ENCODE measurements around the gene NAA11.

Gene NAA11

DNA sequence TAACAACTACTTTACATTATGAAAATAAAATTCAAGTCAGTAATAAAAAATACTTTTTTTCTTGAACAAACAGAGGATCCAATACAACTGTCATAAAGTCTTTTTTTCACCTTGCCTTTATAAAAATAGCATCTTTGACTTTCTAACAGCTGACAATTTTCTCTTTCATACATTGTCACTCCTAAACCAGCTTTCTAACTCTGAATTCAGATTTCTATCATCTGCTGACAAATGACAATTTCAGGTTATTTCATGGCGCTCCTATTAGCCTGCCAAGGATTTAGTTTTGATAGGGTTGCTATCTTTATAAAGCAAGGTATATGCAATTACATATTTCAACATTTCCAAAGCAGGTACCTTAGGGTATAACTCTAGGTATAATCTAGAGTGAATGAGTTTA is 14.6 kb downstream of the NAA11 start:
- no CpG with 5 or more reads among the region's 1 CpG for WGBS
- Histone ChIP-seq H3K4me3 (ENCODE audit: low read length) (no peak overlapping the region), H3K9me3 (ENCODE audit: insufficient read depth, low read depth, low read length) (no peaks in the 10 kb centered on the region), H3K4me1 (ENCODE audit: insufficient read depth, low read length) (no peaks in the 10 kb centered on the region), H3K9ac (ENCODE audit: low read depth, low read length) (no peak overlapping the region), H3K27ac (ENCODE audit: low read depth, low read length) (no peak overlapping the region), H3K27me3 (ENCODE audit: insufficient read depth, low read length) (no peaks in the 10 kb centered on the region), H3K36me3 (ENCODE audit: insufficient read depth, low read length) (no peaks in the 10 kb centered on the region)

DNA sequence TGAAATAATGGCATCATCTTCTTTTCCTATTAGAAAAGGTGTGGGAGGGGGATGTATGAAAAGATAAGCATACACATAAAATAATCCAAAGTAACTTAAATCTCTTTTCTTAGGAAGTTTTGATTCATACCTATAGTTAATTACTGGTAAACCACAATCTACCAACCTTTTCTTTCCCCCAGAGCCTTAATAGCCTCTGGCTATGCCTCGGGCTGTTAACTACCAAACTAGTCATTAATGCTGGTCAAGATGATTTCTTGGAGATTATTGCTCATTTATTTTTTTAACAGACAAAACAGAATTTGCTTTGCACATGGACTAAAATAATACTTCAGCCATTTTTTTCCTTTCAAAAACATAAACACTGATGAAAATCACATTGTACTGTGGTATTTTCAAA is 16.9 kb downstream of the NAA11 start:
- no peak overlapping the region for H3K9ac ChIP-seq (ENCODE audit: low read depth, low read length)
- no peaks in the 10 kb centered on the region for H3K36me3 ChIP-seq (ENCODE audit: insufficient read depth, low read length)
- no peak overlapping the region for H3K27ac ChIP-seq (ENCODE audit: low read depth, low read length)
- no peaks in the 10 kb centered on the region for H3K27me3 ChIP-seq (ENCODE audit: insufficient read depth, low read length)
- no peak overlapping the region for H3K4me3 ChIP-seq (ENCODE audit: low read length)
- H3K4me1 ChIP-seq (ENCODE audit: insufficient read depth, low read length), result no peaks in the 10 kb centered on the region
- H3K9me3 ChIP-seq (ENCODE audit: insufficient read depth, low read depth, low read length), result no peaks in the 10 kb centered on the region
- 100% methylated on average over 1 of the region's 1 CpG for WGBS

DNA sequence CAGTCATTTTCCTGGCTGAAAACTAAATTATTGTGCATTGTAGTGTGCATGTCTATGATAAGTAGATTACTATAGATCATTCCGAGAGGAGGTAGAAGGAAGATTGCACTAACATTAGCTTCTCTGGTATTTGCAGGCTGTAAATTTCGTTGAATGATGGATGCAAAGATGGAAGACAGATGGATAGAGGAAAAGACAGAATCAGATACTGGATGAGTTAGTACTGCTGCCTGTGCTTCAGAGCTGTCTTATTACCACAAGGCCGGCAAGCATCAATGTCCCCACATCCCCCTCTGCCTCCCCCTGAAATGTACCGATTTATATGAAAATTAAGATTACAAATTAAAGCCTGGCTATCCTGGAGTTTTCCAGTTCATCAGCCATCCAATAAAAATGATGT is 17.7 kb downstream of the NAA11 start:
- no peak overlapping the region for H3K9ac ChIP-seq (ENCODE audit: low read depth, low read length)
- H3K9me3 ChIP-seq (ENCODE audit: insufficient read depth, low read depth, low read length), result no peaks in the 10 kb centered on the region
- no peaks in the 10 kb centered on the region for H3K36me3 ChIP-seq (ENCODE audit: insufficient read depth, low read length)
- no peak overlapping the region for H3K4me3 ChIP-seq (ENCODE audit: low read length)
- no peaks in the 10 kb centered on the region for H3K27me3 ChIP-seq (ENCODE audit: insufficient read depth, low read length)
- 92% methylated on average over 4 of the region's 4 CpGs for WGBS
- no peaks in the 10 kb centered on the region for H3K4me1 ChIP-seq (ENCODE audit: insufficient read depth, low read length)
- H3K27ac ChIP-seq (ENCODE audit: low read depth, low read length), result no peak overlapping the region

DNA sequence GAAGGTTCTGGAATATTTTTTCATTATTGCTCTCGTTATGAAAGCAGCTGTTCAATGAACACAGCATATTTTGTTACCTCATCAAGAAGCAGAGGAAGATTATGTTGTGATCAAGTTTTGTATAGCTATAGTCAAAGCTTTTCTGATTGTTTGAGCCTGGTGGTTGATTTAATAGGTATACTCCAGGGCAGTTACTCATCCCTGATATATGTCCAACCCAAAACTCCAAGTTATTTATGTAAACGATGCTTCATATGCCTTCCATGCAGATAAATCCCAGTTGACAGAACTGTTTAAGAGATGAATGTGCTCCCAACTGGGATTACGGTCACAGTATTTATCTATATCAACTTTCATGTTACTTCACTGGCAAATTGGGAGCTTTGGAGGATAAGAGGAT is 19.1 kb downstream of the NAA11 start:
- H3K4me3 ChIP-seq (ENCODE audit: low read length), result no peak overlapping the region
- 91% methylated on average over 3 of the region's 3 CpGs for WGBS
- no peak overlapping the region for H3K9ac ChIP-seq (ENCODE audit: low read depth, low read length)
- no peaks in the 10 kb centered on the region for H3K9me3 ChIP-seq (ENCODE audit: insufficient read depth, low read depth, low read length)
- no peak overlapping the region for H3K27ac ChIP-seq (ENCODE audit: low read depth, low read length)
- H3K36me3 ChIP-seq (ENCODE audit: insufficient read depth, low read length), result no peaks in the 10 kb centered on the region
- no peaks in the 10 kb centered on the region for H3K27me3 ChIP-seq (ENCODE audit: insufficient read depth, low read length)
- H3K4me1 ChIP-seq (ENCODE audit: insufficient read depth, low read length), result no peaks in the 10 kb centered on the region

DNA sequence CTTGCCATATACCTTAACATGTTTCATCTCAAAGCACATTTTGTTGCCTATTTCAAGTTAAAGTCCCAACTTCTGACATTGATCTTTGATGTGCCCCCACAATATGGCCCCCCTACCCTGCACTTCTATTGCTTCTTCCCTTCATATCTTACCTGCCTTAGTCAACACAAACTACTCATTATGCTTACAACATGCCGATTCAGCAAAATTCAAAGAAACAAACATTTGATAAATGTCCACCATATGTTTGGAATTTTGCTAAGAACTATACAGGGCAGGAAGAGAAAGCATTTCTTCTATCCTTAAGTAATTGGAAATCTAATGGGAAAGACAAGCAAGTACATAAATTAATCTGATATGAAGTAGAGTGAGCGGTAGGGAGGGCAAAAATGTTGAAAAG is 25.6 kb downstream of the NAA11 start:
- Histone ChIP-seq H3K4me3 (ENCODE audit: low read length) (no peak overlapping the region), H3K36me3 (ENCODE audit: insufficient read depth, low read length) (no peaks in the 10 kb centered on the region), H3K27ac (ENCODE audit: low read depth, low read length) (no peak overlapping the region), H3K27me3 (ENCODE audit: insufficient read depth, low read length) (no peaks in the 10 kb centered on the region), H3K9me3 (ENCODE audit: insufficient read depth, low read depth, low read length) (no peaks in the 10 kb centered on the region), H3K4me1 (ENCODE audit: insufficient read depth, low read length) (no peaks in the 10 kb centered on the region), H3K9ac (ENCODE audit: low read depth, low read length) (no peak overlapping the region)
- 94% methylated on average over 2 of the region's 2 CpGs for WGBS

DNA sequence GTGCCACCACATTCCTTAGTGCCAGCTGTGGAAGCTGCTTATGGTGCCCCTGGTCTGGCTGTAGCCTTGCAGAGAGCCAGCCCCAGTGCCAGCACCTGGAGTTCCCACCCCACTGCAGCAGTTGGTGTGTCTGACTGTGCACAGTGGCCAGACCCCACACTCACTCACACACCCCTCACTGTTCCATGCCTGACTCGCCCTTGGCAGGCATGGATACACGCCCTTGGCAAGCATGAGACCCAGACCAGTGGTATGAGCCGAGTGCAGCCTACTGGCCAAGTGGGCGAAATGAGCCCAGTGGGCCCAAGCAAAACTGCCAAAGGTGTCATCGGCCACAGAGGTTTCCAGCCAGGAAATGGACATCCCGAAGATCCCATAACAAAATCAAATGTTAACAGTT is 27.4 kb downstream of the NAA11 start:
- H3K4me1 ChIP-seq (ENCODE audit: insufficient read depth, low read length), result no peaks in the 10 kb centered on the region
- no peaks in the 10 kb centered on the region for H3K9me3 ChIP-seq (ENCODE audit: insufficient read depth, low read depth, low read length)
- no peaks in the 10 kb centered on the region for H3K27me3 ChIP-seq (ENCODE audit: insufficient read depth, low read length)
- no peak overlapping the region for H3K4me3 ChIP-seq (ENCODE audit: low read length)
- H3K36me3 ChIP-seq (ENCODE audit: insufficient read depth, low read length), result no peaks in the 10 kb centered on the region
- no peak overlapping the region for H3K27ac ChIP-seq (ENCODE audit: low read depth, low read length)
- no peak overlapping the region for H3K9ac ChIP-seq (ENCODE audit: low read depth, low read length)
- WGBS, result 97% methylated on average over 6 of the region's 6 CpGs

DNA sequence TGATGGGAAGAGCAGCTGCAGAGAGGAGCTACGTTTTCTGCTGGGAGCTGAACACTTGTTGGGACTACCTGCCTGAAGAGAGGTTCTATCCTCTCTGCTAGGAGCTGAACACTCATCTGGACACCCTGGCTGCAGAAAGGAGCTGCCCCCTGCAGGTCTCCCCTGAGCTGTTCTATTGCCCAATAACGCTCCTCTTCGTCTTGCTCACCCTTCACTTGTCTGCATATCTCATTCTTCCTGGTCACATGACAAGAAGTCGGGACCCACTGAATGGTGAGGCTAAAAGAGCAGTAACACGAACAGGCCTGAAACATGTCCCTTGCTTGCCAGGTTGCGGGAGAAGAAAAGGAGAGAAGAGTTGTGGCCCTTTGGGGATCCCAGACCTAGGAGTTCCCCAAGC is 27.8 kb downstream of the NAA11 start:
- Histone ChIP-seq H3K9me3 (ENCODE audit: insufficient read depth, low read depth, low read length) (no peaks in the 10 kb centered on the region), H3K36me3 (ENCODE audit: insufficient read depth, low read length) (no peaks in the 10 kb centered on the region), H3K9ac (ENCODE audit: low read depth, low read length) (no peak overlapping the region), H3K27ac (ENCODE audit: low read depth, low read length) (no peak overlapping the region), H3K27me3 (ENCODE audit: insufficient read depth, low read length) (no peaks in the 10 kb centered on the region), H3K4me3 (ENCODE audit: low read length) (no peak overlapping the region), H3K4me1 (ENCODE audit: insufficient read depth, low read length) (no peaks in the 10 kb centered on the region)
- 92% methylated on average over 6 of the region's 6 CpGs for WGBS

DNA sequence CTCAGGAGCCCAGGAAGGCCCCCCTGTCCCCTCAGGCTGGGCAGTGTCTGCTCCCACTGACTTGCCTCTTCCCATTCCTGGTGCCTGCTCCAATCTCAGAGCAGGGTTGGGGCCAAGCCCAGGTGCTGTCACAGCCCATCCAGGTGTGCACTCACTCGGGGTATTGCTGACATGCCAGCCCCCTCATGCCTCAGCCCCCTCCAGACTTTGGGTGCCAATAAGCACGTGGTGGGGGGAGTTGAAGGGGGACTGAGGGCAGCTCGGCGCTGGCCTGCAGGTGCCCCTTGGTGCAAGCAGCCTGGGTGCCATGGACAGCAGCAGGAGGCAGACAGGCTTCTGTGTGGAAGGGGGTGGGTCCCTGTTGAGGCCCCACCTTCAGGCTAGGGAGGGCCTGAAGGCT is 28.4 kb downstream of the NAA11 start:
- 90% methylated on average over 4 of the region's 4 CpGs for WGBS
- H3K27me3 ChIP-seq (ENCODE audit: insufficient read depth, low read length), result no peaks in the 10 kb centered on the region
- no peak overlapping the region for H3K9ac ChIP-seq (ENCODE audit: low read depth, low read length)
- H3K4me3 ChIP-seq (ENCODE audit: low read length), result no peak overlapping the region
- H3K4me1 ChIP-seq (ENCODE audit: insufficient read depth, low read length), result no peaks in the 10 kb centered on the region
- no peak overlapping the region for H3K27ac ChIP-seq (ENCODE audit: low read depth, low read length)
- H3K9me3 ChIP-seq (ENCODE audit: insufficient read depth, low read depth, low read length), result no peaks in the 10 kb centered on the region
- H3K36me3 ChIP-seq (ENCODE audit: insufficient read depth, low read length), result no peaks in the 10 kb centered on the region

DNA sequence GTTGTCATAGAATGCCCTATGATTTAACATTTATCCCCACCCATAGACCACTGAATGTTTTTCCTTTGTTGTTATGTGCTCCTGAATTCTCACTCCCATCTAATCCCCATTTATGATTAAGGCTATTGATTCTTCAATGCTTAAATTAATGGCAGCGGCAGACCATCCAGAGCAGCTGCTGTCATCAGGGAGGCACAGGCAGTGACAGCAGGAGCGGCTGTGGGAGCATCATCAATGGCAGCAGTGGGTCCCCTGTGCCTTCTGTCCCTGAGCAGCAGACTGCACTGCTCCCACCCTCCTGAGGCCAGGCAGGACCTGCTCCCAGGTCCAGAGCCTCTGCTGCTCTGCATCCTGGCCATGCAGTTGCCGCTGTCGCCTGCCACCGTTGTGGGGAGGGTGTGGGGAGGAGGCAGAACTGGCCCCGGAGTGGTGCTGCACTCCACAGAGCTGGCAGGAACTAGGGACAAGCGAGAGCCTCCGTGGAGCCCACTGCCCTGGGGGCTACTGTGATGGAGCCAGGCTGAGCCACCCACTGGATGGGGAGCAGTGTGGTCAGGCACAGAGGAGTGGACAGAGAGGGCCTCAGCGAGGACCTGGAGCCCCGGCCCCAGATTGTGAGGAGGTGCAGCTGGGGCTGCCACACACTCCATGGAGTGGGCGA is 29.0 kb downstream of the NAA11 start:
- no peaks in the 10 kb centered on the region for H3K4me1 ChIP-seq (ENCODE audit: insufficient read depth, low read length)
- H3K4me3 ChIP-seq (ENCODE audit: low read length), result no peak overlapping the region
- no peaks in the 10 kb centered on the region for H3K27me3 ChIP-seq (ENCODE audit: insufficient read depth, low read length)
- H3K9ac ChIP-seq (ENCODE audit: low read depth, low read length), result no peak overlapping the region
- 90% methylated on average over 11 of the region's 11 CpGs for WGBS
- no peaks in the 10 kb centered on the region for H3K9me3 ChIP-seq (ENCODE audit: insufficient read depth, low read depth, low read length)
- H3K27ac ChIP-seq (ENCODE audit: low read depth, low read length), result no peak overlapping the region
- no peaks in the 10 kb centered on the region for H3K36me3 ChIP-seq (ENCODE audit: insufficient read depth, low read length)

DNA sequence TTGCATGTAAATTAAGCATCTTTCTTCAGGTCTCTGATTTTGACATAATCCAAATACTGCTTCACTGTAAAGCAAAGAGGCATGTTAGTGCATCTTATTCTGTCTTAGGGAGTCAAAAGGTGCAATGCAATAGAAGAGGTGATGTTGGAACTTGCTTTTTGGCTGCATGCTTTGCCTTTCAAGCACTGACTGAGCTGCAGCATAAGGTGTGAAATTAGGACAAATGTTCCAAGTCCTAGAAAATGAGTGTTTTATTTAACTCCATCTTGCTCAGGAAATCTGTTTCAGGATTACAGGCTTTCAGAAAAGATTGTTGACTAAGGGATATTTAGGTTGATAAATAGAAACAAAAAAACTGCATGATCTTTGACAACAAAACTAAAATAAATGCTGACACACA is 30.8 kb downstream of the NAA11 start:
- Histone ChIP-seq H3K27me3 (ENCODE audit: insufficient read depth, low read length) (no peaks in the 10 kb centered on the region), H3K36me3 (ENCODE audit: insufficient read depth, low read length) (no peaks in the 10 kb centered on the region), H3K4me3 (ENCODE audit: low read length) (no peak overlapping the region), H3K4me1 (ENCODE audit: insufficient read depth, low read length) (no peaks in the 10 kb centered on the region), H3K27ac (ENCODE audit: low read depth, low read length) (no peak overlapping the region), H3K9me3 (ENCODE audit: insufficient read depth, low read depth, low read length) (no peaks in the 10 kb centered on the region), H3K9ac (ENCODE audit: low read depth, low read length) (no peak overlapping the region)

DNA sequence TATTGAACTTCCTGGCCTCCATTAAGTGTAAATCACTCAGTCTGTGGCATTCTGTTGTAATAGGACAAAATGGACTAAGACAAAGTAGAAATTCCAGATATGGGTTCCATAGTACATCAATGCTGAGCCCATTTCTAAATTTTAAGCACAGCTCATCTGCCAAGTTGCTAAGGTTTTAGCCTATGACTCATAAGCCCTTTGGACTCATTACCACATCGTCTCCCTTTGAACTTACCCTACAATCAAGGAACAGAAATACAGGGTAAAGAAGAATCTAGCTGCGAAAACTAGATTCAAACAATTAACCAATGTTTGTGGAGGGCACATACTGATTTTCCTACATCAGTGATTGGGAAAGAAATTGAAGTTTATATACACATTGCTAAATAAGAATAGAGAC is 31.8 kb downstream of the NAA11 start:
- Histone ChIP-seq H3K27ac (ENCODE audit: low read depth, low read length) (no peak overlapping the region), H3K4me1 (ENCODE audit: insufficient read depth, low read length) (no peaks in the 10 kb centered on the region), H3K4me3 (ENCODE audit: low read length) (no peak overlapping the region), H3K36me3 (ENCODE audit: insufficient read depth, low read length) (no peaks in the 10 kb centered on the region), H3K9me3 (ENCODE audit: insufficient read depth, low read depth, low read length) (no peaks in the 10 kb centered on the region), H3K27me3 (ENCODE audit: insufficient read depth, low read length) (no peaks in the 10 kb centered on the region), H3K9ac (ENCODE audit: low read depth, low read length) (no peak overlapping the region)
- WGBS, result 92% methylated on average over 2 of the region's 2 CpGs

DNA sequence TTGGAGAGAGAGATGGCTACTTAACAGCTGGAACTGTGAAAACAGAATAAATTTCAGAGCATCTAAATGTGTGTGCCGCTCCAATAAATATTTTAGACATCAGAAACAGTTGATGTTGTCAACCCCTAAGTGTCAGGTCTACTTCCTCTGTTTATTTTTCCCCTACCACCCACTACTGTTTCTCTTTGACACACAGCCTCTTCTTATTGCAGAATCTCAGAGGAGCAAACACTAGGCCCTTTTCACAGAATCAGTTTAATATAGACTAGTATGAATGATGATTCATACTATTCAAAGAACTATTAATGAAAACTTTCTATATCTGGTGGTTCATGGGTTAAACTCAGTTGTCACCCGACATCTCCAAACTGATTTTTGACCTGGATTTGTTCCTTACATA is 33.9 kb downstream of the NAA11 start:
- WGBS, result 95% methylated on average over 2 of the region's 2 CpGs
- no peaks in the 10 kb centered on the region for H3K27me3 ChIP-seq (ENCODE audit: insufficient read depth, low read length)
- H3K9me3 ChIP-seq (ENCODE audit: insufficient read depth, low read depth, low read length), result no peaks in the 10 kb centered on the region
- H3K9ac ChIP-seq (ENCODE audit: low read depth, low read length), result no peak overlapping the region
- no peak overlapping the region for H3K4me3 ChIP-seq (ENCODE audit: low read length)
- H3K4me1 ChIP-seq (ENCODE audit: insufficient read depth, low read length), result no peaks in the 10 kb centered on the region
- no peaks in the 10 kb centered on the region for H3K36me3 ChIP-seq (ENCODE audit: insufficient read depth, low read length)
- H3K27ac ChIP-seq (ENCODE audit: low read depth, low read length), result no peak overlapping the region

All from HUES64 (cell line).